IPS-NIHi7 (cell line): Measurements from ENCODE around the gene C16orf78.
"Not testable (repeated sequence)": the region's sequence is repeated elsewhere in the genome, so short reads cannot be mapped to it uniquely, and the experiment has no call there.

Experiments
- DNase-seq: peaks from one replicate; pipeline ENCODE4 v3.0.0; 2012; ENCODE audit warnings: mixed read lengths; ENCODE audit errors: extremely low spot score

C16orf78 gene

GRCh38 chr16:49349446-49350168 lies 24.0 kb upstream of the C16orf78 start:
- DNase-seq, result no peak

GRCh38 chr16:49350265-49351095 lies 23.1 kb upstream of the C16orf78 start:
- peak; percentile 85 for DNase-seq

GRCh38 chr16:49351096-49351487 lies 22.5 kb upstream of the C16orf78 start:
- DNase-seq, result peak; percentile 52

GRCh38 chr16:49352892-49353291 lies 20.7 kb upstream of the C16orf78 start:
- peak; percentile 82 for DNase-seq

GRCh38 chr16:49353680-49354079 lies 19.9 kb upstream of the C16orf78 start:
- DNase-seq, result no peak

- no peak for DNase-seq
These were observed 19.5 kb upstream of the C16orf78 start for GRCh38 chr16:49354101-49354500.

GRCh38 chr16:49354991-49355390 lies 18.6 kb upstream of the C16orf78 start:
- DNase-seq, result no peak

GRCh38 chr16:49355933-49356665 lies 17.5 kb upstream of the C16orf78 start:
- DNase-seq, result no peak

GRCh38 chr16:49356728-49357488 lies 16.7 kb upstream of the C16orf78 start:
- no peak for DNase-seq

- DNase-seq, result no peak
These were observed 14.0 kb upstream of the C16orf78 start for GRCh38 chr16:49359591-49359990.

- DNase-seq, result not testable (repeated sequence)
These were observed 11.9 kb upstream of the C16orf78 start for GRCh38 chr16:49361731-49362130.

GRCh38 chr16:49362230-49362629 lies 11.4 kb upstream of the C16orf78 start:
- DNase-seq, result no peak

GRCh38 chr16:49365711-49366509 lies 7.7 kb upstream of the C16orf78 start:
- no peak for DNase-seq

- DNase-seq, result no peak
These were observed 6.9 kb upstream of the C16orf78 start for GRCh38 chr16:49366669-49367068.

- peak; percentile 45 for DNase-seq
These were observed 3.7 kb upstream of the C16orf78 start for GRCh38 chr16:49369651-49370611.

GRCh38 chr16:49376206-49376605 lies 2.6 kb downstream of the C16orf78 start:
- no peak for DNase-seq

- DNase-seq, result no peak
These were observed 3.7 kb downstream of the C16orf78 start for GRCh38 chr16:49377196-49377755.

GRCh38 chr16:49378238-49378637 lies 4.6 kb downstream of the C16orf78 start:
- no peak for DNase-seq

GRCh38 chr16:49378816-49379215 lies 5.2 kb downstream of the C16orf78 start:
- no peak for DNase-seq
